Measurements from ENCODE around the gene JUNB.
A peak's percentile ranks its signal among the peaks of the same experiment; 100 is the strongest.

DNA sequence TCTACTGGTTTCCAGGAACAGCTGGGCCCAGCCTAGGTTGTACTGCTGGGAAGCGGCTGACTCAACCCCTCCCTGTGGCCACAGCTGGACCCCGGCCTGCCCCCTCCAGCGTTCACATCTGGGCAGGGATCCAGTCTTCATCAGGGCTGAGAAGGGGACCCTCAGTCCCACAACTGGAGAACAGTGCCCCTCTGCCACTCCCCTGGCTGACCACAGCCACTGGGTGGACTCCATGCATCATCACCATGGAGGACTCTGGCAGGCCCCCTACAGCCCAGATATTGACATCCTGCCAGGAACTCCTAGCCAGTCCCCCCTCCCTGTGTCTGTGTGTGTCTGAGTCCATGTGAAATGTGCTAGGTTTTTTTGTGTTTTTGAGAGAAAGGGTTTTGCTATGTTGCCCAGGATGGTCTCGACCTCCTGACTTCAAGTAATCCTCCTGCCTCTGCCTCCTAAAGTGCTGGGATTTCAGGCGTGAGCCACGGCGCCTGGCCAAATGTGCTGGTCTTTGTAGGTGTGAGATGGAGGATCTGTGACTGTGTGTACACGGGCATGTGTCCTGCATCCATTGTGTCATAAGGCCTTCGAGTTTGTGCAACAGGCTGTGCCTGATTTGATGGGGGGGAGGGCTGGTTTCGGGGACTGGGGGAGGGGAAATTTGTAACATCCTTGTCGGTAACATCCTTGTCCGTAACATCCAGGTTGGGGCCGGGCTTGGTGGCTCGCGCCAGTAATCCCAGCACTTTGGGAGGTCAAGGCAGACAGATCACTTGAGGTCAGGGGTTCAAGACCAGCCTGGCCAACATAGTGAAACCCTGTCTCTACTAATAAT is 11.9 kb upstream of the JUNB start:
- TF ChIP-seq, protein P1, sequence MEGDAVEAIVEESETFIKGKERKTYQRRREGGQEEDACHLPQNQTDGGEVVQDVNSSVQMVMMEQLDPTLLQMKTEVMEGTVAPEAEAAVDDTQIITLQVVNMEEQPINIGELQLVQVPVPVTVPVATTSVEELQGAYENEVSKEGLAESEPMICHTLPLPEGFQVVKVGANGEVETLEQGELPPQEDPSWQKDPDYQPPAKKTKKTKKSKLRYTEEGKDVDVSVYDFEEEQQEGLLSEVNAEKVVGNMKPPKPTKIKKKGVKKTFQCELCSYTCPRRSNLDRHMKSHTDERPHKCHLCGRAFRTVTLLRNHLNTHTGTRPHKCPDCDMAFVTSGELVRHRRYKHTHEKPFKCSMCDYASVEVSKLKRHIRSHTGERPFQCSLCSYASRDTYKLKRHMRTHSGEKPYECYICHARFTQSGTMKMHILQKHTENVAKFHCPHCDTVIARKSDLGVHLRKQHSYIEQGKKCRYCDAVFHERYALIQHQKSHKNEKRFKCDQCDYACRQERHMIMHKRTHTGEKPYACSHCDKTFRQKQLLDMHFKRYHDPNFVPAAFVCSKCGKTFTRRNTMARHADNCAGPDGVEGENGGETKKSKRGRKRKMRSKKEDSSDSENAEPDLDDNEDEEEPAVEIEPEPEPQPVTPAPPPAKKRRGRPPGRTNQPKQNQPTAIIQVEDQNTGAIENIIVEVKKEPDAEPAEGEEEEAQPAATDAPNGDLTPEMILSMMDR (IDR thresholded peaks at IDR 0.05 in 2 of 3, conservative IDR thresholded peaks at IDR 0.05 in 1 of 3; ENCODE audit: control insufficient read depth in 2 of 3, extremely low read depth in 1 of 3, insufficient read depth in 1 of 3, low read depth in 3 of 3, low read length in 3 of 3) = peak in 2 of 3 experiments; percentile 18 to 30; a peak in 3 of 6 replicates
- no peak for TF ChIP-seq MTA2 (IDR thresholded peaks at IDR 0.05; ENCODE audit: low read depth)
- TF ChIP-seq, protein P2, sequence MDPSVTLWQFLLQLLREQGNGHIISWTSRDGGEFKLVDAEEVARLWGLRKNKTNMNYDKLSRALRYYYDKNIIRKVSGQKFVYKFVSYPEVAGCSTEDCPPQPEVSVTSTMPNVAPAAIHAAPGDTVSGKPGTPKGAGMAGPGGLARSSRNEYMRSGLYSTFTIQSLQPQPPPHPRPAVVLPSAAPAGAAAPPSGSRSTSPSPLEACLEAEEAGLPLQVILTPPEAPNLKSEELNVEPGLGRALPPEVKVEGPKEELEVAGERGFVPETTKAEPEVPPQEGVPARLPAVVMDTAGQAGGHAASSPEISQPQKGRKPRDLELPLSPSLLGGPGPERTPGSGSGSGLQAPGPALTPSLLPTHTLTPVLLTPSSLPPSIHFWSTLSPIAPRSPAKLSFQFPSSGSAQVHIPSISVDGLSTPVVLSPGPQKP (IDR thresholded peaks at IDR 0.05; ENCODE audit: low read depth, low read length) = no peak

All from GM12878 (cell line).